ENCODE measurements around the gene HERC6.
"Not testable (repeated sequence)": the region's sequence is repeated elsewhere in the genome, so short reads cannot be mapped to it uniquely, and the experiment has no call there.

Gene HERC6

DNA sequence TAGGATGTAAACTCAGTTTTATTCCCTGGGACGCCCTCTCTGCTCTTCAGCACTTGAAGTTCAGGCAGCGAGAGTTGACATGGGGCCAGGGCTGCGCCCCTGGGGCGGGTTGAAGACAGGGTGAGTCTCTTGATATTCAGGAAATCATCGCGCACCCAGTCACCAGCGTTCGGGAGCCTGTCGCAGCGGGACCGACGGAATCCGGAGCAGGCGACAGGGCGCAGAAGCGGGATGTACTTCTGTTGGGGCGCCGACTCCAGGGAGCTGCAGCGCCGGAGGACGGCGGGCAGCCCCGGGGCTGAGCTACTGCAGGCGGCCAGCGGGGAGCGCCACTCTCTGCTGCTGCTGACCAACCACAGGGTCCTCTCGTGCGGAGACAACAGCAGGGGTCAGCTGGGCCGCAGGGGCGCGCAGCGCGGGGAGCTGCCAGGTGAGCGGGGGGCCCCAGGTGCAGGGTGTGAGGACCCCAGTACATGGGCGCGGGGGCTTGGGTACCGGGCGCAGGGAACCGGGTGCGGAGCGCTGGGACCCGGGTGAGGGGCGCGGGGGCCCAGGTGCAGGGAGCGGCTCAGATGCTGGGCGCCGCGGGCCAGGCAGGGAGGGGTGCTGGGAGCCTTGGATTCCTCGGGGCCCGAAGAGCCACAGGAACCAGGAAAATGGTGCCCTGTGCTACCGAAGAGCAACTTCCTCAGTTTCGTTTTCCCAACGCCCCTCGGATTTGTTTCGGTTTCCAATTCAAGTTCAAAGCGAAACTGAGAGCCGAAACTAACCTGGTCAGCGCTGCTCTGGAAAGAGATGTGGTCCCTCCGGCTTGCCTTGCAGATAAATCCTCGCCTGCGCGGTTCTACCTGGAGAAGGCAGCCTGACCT lies at the start of gene HERC6:
Gene HERC6 (plus strand): TSS at position 162 of the 869 bp plus-strand sequence. CDS start 70 bp downstream, at position 232.
- peak; percentile 53 for DNase-seq (ENCODE audit: low read depth)

DNA sequence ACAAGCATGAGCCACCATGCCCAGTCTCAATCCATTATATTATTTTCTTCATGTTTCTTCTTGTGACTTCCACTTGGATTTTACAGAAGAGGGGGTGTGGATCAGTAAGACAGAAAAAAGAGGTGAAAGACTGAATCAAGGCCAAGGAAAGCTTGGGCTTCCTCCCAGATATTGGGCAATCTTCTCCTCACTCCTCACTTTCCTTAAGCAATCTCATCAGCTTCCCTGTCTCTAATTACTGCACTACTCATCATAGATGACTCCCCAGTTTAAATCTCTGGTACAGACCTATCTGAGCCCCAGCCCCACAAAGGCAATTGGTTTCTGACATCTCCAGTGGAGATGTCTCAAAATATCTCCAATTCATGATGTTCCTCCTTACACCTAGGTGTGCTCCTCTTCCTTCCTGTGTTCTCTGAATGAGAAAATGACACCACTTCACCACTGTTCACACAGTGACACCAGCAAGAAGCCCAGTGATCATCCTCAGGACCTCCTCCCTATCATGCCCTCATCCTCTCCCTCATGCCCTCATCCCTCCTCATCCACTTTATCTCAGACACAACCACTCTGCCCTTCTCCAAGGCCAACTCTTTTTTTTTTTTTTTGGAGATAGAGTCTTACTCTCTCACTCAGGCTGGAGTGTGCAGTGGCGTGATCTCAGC lies 44.8 kb upstream of the HERC6 start:
- DNase-seq (ENCODE audit: low read depth) = no peak

DNA sequence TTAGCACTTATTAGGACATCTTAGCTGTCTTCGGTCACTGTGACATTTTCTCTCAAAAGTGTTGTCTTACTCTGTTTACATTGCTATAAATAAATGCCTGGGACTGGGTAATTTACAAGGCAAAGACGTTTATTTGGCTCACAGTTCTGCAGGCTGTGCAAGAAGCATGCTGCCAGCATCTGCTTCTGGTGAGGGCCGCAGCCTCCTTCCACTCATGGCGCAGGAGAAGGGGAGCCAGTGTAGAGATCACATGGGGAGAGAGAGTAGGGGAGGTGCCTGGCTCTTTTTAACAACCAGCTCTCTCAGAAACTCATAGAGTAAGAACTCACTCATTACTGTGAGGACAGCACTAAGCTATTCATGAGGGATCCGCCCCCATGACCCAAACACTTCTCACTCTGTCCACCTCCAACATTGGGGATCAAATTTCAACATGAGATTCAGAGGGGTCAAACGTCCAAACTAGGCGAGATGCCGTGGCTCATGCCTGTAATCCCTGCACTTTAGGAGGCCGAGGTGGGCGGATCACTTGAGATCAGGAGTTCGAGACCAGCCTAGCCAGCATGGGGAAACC lies 43.5 kb upstream of the HERC6 start:
- DNase-seq (ENCODE audit: low read depth) = no peak

DNA sequence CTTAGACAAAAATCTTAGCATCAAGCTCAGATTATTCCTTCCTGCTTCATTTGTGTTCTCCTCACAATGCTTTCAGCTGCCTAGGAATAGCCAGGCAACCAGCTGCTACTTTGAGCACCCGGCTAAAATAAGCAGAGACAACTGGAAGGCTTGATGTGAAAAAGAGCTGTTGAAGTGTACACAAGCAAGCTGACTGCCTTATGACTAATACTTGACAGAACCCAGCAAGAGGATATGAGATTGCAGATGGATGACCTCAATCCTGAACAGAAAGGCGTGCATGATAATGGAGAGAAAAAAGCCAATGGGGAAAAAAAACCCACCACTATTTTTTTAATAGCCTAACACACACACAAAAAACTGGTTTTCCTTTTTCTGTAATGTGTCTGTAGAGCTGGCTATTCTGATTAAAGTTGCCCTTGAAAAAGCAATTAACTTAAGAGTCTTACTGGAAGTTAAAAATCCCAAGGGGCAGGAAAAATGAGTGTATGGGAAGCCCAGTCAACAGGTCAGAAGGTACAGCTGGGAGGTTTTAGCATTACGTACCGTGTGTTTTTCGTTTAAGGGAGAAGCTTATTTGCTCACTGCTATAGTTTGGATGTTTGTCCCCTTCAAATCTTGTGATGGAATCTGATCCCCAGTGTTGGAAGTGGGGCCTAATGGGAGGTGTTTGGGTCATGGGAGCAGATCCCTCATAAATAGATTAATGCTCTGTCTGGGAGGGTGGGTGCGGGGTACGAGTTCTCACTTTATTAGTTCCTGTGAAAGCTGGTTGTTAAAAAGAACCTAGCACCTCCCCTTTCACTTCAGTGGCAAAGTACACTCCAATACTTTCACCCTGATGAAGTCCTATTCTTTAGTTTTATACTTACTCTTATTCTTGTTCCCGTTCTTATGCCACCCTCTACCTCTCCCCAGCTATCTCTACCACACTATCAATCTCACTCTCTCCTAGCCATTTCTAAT lies 37.1 kb upstream of the HERC6 start:
- no peak for DNase-seq (ENCODE audit: low read depth)

DNA sequence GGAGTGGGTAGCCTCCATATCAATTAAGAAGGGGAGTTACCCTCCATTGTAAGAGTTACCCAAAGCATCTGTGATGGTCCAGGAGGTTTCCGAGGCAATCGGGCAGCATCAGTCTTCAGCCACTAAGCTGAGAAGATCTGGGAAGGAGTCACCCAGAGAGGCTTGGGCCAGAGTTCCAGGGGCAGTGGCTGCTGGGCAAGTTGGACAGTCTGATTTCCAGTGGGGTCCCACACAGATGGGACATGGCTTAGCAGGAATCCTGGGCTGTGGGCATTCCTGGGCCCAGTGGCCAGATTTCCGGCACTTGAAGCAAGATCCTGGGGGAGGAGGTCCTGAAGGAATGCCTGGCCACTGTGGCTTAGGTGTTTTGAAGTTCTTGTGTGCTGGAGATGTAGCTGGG lies 31.8 kb upstream of the HERC6 start:
- not testable (repeated sequence) for DNase-seq (ENCODE audit: low read depth)

DNA sequence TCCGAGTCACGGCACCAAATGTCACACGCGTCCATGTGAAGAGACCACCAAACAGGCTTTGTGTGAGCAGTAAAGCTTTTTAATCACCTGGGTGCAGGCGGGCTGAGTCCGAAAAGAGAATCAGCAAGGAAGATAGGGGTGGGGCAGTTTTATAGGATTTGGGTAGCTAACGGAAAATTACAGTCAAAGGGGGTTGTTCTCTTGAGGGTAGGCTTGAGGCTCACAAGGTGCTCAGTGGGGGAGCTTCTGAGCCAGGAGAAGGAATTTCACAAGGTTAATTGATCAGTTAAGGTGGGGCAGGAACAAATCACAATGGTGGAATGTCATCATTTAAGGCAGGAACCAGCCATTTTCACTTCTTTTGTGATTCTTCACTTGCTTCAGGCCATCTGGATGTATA lies 29.9 kb upstream of the HERC6 start:
- DNase-seq (ENCODE audit: low read depth) = not testable (repeated sequence)

DNA sequence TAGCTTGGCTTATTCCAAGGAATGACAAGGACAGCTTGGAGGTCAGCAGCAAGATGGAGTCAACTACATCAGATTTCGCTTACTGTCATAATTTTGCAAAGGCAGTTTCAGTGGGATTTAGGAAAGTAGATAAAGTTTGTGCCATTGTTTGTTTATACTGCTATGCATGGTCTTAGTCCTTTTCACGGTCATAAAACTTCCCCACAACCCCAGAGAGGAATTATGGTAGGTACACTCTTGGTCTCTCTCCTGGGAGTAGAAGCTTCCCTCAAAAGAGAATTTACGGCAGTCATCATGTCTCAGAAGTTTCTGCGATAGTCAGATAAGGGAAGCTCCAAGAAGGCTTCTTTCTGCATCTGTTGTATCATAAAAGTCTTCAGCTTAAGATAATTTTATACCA lies 27.9 kb upstream of the HERC6 start:
- no peak for DNase-seq (ENCODE audit: low read depth)

DNA sequence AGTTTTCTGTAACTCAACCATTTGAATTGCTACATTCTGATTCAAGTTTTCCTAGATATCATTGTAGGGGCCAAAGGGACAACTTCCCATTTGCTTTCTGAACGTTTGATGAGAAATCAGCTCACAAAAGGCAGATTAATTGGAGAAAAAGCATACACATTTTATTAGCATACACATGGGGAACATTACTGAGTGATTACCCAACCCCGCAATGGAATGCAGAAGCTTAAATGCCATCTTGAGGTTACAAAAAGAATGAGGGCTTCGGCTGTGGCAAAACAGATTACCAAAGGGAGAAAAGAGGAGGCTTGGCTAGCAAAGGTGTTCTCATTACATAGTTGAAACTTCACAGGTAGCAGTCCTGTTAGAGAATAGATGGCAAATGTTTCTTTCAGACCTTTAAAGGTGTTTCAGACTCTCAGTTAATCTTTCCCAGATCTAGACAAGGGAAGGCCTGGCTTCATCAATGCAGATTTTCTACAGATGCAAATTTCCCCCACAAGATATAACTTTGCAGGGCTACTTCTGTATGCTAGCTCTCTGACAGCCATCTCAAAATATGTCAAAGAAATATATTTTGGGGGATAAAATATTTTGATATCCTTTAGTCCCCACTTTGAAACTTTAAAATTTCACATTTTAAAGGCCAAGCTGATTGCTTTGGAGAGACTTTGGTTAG lies 26.5 kb upstream of the HERC6 start:
- no peak for DNase-seq (ENCODE audit: low read depth)

DNA sequence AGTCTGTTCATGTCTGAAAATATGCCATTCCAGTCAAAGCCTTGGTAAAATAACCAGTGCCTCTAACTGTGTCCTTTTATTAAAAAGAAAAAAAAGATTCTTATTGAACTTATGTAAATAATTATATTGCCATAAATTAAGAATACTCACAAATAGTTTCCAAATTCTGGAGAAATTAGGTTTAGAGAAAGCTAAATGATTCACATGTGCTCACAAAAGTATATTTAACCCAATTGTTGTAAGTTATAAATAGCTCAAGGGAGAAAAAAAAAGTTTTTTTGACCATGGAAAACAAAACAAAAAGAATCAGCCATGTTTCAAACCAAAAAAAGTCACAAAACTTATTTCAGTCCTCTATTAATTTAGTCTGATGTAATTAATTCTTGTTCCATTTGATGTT lies 25.3 kb upstream of the HERC6 start:
- no peak for DNase-seq (ENCODE audit: low read depth)

DNA sequence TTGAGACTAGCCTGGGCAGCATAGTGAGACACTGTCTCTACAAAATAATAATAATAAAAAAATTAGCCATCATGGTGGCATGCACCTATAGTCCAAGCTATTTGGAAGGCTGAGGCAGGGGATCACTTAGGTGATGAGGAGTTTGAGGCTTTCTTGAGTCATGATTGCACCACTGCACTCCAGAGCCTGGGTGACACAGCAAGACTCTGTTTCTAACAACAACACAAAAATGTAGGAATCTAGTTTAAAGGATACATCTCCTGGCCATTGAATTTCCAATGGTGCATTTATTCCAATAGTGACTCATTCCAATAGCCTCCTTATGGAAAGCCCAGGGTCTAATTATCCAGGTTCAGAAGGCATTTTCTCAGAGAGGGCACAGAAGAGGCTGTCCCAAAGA lies 21.9 kb upstream of the HERC6 start:
- no peak for DNase-seq (ENCODE audit: low read depth)

DNA sequence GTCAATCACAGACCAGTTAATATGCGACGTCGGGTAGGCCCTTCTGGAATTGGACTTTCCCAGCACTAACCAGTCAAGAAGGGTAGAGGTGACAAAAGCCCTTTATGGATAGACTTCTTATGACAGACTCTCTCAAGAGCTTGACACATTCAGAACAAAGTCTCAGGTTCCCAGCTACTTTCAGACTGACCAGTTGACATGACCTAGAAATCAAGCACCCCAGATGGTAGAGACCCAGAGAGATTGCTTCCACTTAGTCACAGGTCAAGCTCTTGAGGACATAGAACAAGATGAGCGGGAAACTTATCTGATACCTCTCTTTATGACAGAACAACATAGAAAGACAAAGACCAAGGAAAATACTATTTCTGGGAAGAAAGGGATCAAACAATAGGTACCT lies 21.4 kb upstream of the HERC6 start:
- DNase-seq (ENCODE audit: low read depth) = no peak

DNA sequence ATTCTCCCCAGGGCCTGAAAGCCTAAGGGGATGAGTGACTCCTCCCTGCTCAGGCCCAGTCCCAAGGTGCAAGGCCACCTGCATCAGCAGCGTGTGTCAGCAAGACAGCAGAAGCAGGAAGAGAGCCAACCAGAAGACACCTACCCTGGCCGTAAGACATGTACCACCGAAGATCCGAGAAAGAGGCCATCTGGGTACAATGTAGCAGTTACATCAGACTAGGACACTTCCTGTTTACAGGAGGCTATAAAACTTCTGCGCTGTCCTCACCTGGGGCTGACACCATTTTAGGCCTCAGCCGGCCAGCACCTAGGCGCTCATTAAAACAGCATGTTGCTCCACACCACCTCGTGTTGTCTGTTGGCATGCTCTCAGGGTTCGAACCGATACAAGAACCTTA lies 19.1 kb upstream of the HERC6 start:
- DNase-seq (ENCODE audit: low read depth) = no peak

DNA sequence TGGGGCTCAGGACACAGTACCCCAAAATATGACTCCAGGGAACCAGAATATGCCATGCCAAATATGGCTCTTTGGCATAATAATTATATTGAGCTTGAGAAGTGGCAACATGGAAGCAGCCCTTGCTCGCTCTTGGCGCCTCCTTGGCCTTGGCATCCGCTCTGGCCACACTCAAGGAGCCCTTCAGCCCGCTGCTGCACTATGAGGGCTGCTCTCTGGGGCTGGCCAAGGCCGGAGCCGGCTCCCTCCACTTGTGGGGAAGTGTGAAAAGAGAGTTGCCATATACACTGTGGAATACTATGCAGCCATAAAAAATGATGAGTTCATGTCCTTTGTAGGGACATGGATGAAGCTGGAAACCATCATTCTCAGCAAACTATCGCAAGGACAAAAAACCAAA lies 18.4 kb upstream of the HERC6 start:
- no peak for DNase-seq (ENCODE audit: low read depth)

DNA sequence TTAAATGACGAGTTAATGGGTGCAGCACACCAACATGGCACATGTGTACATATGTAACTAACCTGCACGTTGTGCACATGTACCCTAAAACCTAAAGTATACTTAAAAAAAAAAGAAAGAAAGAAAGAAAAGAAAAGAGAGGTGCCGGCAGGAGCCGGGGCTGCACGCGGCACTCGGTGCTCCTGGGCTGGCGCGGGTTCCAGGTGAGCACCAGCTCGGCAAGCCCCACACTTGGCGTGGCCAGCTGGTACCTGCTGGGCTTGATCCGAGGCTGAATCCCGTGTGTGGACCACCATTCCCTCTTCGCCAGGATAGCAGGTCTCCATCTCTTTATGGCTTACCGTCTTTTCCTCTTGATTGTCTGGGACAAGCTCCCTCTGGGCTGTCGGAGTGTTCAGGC lies 17.9 kb upstream of the HERC6 start:
- no peak for DNase-seq (ENCODE audit: low read depth)

DNA sequence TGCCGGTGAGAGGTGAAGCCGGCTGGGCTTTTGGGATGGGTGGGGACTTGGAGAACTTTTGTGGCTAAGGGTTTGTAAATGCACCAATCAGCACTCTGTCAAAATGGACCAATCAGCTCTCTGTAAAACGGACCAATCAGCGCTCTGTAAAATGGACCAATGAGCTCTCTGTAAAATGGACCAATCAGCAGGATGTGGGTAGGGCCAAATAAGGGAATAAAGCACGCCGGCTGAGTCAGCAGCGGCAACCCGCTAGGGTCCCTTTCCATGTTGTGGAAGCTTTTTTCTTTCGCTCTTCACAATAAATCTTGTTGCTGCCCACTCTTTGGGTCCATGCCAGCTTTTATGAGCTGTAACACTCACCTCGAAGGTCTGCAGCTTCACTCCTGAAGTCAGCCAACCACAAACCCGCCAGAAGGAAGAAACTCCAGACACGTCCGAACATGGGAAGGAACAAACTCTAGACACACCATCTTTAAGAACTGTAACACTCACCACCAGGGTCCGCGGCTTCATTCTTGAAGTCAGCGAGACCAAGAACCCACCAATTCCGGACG lies 17.4 kb upstream of the HERC6 start:
- DNase-seq (ENCODE audit: low read depth) = not testable (repeated sequence)

DNA sequence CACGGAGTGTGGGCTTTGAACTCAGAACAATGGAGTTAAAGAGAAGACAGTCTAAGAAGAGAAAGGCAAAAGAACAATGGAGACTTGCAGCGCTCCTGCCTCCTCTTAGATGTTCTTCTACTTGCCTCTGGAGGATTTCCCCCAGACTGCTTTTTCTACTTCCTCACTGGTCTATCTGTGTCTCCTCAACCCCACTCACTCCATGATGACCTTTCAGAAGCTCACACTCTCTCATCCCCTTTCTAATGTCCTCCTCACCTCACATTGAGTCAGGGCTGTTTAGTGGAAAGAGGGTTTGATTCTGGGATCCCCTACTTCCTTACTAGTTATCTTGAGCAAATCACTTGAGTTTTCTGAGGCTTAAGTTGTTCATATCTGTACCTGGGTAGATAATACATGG lies 12.2 kb upstream of the HERC6 start:
- DNase-seq (ENCODE audit: low read depth) = no peak

DNA sequence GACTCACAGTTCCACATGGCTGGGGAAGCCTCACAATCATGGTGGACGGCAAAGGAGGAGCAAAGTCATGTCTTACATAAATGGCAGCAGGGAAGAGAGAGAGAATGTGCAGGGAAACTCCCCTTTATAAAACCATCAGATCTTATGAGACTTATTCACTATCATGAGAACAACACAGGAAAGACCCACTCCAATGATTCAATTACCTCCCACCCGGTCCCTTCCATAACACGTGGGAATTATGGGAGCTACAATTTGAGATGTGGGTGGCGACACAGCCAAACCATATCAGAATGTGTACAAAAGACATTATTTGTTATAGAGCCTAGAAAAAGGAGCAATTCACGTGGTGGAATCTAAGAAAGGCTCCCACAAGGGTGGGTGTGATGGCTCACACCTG lies 10.8 kb upstream of the HERC6 start:
- DNase-seq (ENCODE audit: low read depth) = no peak

DNA sequence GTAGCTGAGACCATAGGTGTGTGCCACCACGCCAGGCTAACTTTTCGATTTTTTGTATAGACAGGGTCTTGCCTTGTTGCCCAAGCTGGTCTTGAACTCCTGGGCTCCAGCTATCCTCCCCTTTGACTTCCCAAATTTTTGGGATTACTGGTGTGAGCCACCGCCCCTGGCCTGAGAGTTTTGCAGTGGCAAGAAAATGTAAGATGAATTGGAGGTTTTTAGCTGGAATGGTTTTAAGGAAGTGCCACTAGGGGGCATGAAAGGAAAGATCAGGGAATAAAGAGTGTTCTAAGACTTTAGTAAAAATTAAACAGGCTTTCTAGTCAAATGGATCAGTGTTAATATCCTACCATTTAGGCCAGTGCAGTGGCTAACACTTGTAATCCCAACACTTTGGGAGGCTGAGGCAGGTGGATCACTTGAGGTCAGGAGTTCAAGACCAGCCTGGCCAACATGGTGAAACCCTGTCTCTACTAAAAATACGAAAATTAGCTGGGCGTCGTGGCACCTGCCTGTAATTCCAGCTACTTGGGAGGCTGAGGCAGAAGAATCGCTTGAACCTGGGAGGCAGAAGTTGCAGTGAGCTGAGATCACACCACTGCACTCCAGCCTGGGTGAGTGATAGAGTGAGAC lies 9.4 kb upstream of the HERC6 start:
- DNase-seq (ENCODE audit: low read depth) = not testable (repeated sequence)

DNA sequence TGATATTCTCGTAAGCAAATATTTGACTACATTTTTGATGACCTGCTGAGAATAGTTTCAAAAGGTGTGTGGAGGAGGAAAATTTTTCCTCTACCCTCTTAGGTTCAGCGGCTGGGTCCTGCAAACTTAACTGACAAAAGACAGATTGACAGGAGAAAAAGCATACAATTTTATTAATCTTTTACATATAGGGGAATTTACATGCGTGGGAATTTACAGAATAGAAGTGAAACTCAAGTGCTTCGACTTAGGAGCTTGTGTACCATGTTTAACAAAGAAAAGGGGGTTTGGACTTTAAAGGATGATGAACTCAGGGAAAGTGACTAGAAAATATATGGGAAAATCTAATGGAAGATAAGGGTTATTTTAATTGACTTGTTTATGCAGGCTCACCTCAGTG lies 2.5 kb downstream of the HERC6 start:
- DNase-seq (ENCODE audit: low read depth) = no peak

DNA sequence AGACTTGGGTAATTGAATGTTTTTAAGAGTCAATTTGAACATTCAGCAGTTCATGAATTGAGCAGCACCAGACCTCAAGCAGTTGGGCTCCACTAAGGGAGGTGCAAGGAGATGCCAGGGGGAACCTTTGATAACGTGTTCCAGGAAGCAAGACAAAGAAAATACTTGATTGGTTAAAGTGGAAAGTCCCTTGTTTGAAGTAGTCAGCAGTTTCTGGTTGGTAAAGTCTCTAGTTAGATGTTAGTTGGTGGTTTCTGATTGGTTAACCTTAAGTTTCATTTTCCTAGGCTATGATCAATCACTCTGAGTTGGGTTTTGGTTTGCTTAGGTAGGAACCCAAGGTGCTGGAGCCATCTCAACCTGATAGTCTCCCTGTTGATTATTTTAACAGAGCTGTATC lies 4.0 kb downstream of the HERC6 start:
- no peak for DNase-seq (ENCODE audit: low read depth)

DNA sequence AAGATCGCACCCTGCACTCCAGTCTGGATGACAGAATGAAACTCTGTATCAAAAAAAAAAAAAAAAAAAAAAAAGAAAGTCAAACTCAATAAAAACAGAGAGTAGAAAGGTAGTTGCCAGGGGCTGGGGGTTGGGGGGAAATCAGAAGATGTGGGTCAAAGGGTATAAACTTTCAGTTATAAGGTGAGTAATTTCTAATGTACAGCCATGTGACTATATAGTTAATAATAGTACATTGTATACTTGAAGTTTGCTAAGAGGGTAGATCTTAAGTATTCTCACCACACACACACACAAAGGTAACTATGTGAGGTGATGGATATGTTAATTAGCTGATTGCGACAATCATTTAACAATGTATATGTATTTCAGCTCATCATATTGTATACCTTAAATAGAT lies 11.5 kb downstream of the HERC6 start:
- no peak for DNase-seq (ENCODE audit: low read depth)
